Upper lobe of left lung (tissue), 4 donors: ENCODE results near the gene IRAG1.

Experiments used
- CTCF ChIP-seq, 6 experiments: fragments of 450-650 bp in 4 of 6; fragments of 200-600 bp in 2 of 6; sonication (generic) in 2 of 6; IDR thresholded peaks; one replicate each; pipeline ENCODE4 v1.5.1; 2016 to 2019; ENCODE audit warnings: antibody characterized with exemption in 6 of 6
- POLR2A ChIP-seq, 4 donors: fragments of 450-650 bp; IDR thresholded peaks; one replicate each; pipeline ENCODE4 v1.5.1; 2016 to 2017; ENCODE audit warnings: antibody characterized with exemption in 4 of 4, mild to moderate bottlenecking in 2 of 4

GRCh38 chr11:10697323-10697620 lies 3.7 kb upstream of the IRAG1 start:
- TF ChIP-seq CTCF (IDR thresholded peaks at IDR 0.05): no peak
- TF ChIP-seq POLR2A (IDR thresholded peaks at IDR 0.05): no peak
